ENCODE data around the gene HOXA6. TPM values are rescaled to one million over a fixed set of nuclear protein-coding genes. Genes with fewer than 3 reads are reported as not detected.

The HOXA6 gene
- total and polyA plus RNA-seq, 9 of the 15 experiments (the other 6 are each of a cell fraction or from before 2014, with no cell fraction given): not detected

DNA sequence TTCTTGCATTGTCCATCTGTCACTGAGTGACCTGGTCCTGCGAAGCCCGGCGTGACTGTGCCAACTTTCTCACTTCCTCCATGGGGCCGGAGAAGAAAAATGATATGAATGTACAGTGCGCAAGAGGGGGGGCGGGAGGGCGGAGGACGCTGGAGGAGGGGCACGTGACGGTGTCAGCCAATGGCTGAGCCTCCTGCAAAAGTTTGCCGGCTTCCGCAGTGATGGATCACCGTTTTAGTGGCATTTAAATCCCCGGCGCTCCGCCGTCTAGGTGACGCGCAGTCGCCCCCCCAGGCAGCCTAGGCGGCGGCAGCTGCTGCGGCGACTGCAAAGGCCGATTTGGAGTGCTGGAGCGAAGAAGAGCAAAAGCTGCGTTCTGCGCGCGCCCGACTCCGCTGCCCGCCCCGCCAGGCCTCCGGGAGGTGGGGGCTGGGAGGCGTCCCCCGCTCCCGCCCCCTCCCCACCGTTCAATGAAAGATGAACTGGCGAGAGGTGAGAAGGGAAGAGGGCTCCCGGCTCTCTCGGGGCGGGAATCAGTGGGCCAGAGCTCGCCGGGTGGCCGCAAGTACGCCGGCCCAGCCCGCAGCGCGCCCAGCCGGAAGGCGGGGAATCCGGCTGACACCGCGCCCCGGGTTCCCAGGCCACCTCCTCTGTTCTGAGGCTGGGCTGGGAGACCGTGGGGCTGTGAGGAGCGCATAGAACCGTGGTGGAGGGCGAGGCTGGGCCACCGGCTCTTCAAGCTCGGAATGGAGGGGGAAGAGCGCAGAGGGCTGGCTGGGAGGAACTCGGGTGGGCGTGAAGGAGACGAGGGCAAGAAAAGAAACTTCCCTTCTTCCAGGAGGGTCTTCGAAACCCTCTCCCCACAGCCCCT is 51.4 kb downstream of the HOXA6 start, which contains the start of gene HOXA1 (continued):
- TF ChIP-seq, protein P1, sequence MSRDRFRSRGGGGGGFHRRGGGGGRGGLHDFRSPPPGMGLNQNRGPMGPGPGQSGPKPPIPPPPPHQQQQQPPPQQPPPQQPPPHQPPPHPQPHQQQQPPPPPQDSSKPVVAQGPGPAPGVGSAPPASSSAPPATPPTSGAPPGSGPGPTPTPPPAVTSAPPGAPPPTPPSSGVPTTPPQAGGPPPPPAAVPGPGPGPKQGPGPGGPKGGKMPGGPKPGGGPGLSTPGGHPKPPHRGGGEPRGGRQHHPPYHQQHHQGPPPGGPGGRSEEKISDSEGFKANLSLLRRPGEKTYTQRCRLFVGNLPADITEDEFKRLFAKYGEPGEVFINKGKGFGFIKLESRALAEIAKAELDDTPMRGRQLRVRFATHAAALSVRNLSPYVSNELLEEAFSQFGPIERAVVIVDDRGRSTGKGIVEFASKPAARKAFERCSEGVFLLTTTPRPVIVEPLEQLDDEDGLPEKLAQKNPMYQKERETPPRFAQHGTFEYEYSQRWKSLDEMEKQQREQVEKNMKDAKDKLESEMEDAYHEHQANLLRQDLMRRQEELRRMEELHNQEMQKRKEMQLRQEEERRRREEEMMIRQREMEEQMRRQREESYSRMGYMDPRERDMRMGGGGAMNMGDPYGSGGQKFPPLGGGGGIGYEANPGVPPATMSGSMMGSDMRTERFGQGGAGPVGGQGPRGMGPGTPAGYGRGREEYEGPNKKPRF (IDR thresholded peaks at IDR 0.05; ENCODE audit: low read depth, low read length): no peak
- TF ChIP-seq, protein P2, sequence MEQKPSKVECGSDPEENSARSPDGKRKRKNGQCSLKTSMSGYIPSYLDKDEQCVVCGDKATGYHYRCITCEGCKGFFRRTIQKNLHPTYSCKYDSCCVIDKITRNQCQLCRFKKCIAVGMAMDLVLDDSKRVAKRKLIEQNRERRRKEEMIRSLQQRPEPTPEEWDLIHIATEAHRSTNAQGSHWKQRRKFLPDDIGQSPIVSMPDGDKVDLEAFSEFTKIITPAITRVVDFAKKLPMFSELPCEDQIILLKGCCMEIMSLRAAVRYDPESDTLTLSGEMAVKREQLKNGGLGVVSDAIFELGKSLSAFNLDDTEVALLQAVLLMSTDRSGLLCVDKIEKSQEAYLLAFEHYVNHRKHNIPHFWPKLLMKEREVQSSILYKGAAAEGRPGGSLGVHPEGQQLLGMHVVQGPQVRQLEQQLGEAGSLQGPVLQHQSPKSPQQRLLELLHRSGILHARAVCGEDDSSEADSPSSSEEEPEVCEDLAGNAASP (IDR thresholded peaks at IDR 0.05): no peak
- TF ChIP-seq ELF4 (CRISPR knock-in tag; IDR thresholded peaks at IDR 0.05): no peak
- no peak for TF ChIP-seq RBM25 (IDR thresholded peaks at IDR 0.05; ENCODE audit: low read depth, low read length, severe bottlenecking)
- TF ChIP-seq PRDM10 (IDR thresholded peaks at IDR 0.05; ENCODE audit: partially characterized antibody): no peak
- TF ChIP-seq, protein P3, sequence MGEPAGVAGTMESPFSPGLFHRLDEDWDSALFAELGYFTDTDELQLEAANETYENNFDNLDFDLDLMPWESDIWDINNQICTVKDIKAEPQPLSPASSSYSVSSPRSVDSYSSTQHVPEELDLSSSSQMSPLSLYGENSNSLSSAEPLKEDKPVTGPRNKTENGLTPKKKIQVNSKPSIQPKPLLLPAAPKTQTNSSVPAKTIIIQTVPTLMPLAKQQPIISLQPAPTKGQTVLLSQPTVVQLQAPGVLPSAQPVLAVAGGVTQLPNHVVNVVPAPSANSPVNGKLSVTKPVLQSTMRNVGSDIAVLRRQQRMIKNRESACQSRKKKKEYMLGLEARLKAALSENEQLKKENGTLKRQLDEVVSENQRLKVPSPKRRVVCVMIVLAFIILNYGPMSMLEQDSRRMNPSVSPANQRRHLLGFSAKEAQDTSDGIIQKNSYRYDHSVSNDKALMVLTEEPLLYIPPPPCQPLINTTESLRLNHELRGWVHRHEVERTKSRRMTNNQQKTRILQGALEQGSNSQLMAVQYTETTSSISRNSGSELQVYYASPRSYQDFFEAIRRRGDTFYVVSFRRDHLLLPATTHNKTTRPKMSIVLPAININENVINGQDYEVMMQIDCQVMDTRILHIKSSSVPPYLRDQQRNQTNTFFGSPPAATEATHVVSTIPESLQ (CRISPR knock-in tag; IDR thresholded peaks at IDR 0.05): no peak
- TF ChIP-seq CCAR2 (IDR thresholded peaks at IDR 0.05; ENCODE audit: low read depth, low read length): no peak
- no peak for TF ChIP-seq SMAD1 (IDR thresholded peaks at IDR 0.05; ENCODE audit: low read depth, low read length, partially characterized antibody)
- no peak for TF ChIP-seq HNRNPUL1 (IDR thresholded peaks at IDR 0.05; ENCODE audit: low read length)
- peak; percentile 70 for TF ChIP-seq USF1 (CRISPR knock-in tag; IDR thresholded peaks at IDR 0.05)
- TF ChIP-seq, protein P4, sequence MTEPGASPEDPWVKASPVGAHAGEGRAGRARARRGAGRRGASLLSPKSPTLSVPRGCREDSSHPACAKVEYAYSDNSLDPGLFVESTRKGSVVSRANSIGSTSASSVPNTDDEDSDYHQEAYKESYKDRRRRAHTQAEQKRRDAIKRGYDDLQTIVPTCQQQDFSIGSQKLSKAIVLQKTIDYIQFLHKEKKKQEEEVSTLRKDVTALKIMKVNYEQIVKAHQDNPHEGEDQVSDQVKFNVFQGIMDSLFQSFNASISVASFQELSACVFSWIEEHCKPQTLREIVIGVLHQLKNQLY (CRISPR knock-in tag; conservative IDR thresholded peaks at IDR 0.05): no peak
- TF ChIP-seq VEZF1 (CRISPR knock-in tag; IDR thresholded peaks at IDR 0.05): peak; percentile 62
- TF ChIP-seq NR3C1 (CRISPR knock-in tag; IDR thresholded peaks at IDR 0.05): no peak
